ENCODE measurements around the gene CCDC136. TPM values are rescaled to one million over a fixed set of nuclear protein-coding genes. Genes with fewer than 3 reads are reported as not detected.

CCDC136 gene
- total RNA-seq, 1 donor from 2014 or later, result 44.2 TPM

- H3K36me3 Mint-ChIP-seq, result no peaks in the 10 kb centered on the region
- no peak for DNase-seq (ENCODE audit: extremely low spot score, unreplicated experiment)
- H3K4me1 Mint-ChIP-seq (ENCODE audit: unreplicated experiment), result peaks cover 15% of the 10 kb centered on the region
- no peaks in the 10 kb centered on the region for H3K27me3 Mint-ChIP-seq
- no peak overlapping the region for H3K27ac Mint-ChIP-seq
- H3K4me3 Mint-ChIP-seq, result no peak overlapping the region
- H3K9me3 Mint-ChIP-seq, result no peaks in the 10 kb centered on the region
- TF ChIP-seq CTCF (conservative IDR thresholded peaks at IDR 0.05), result no peak
These were observed 66.8 kb downstream of the CCDC136 start for GRCh38 chr7:128858380-128859231.

- Mint-ChIP-seq H3K4me1 (ENCODE audit: unreplicated experiment) (peaks cover 19% of the 10 kb centered on the region), H3K36me3 (no peaks in the 10 kb centered on the region), H3K4me3 (no peak overlapping the region), H3K9me3 (no peaks in the 10 kb centered on the region), H3K27me3 (no peaks in the 10 kb centered on the region), H3K27ac (no peak overlapping the region)
- no peak for DNase-seq (ENCODE audit: extremely low spot score, unreplicated experiment)
- no peak for TF ChIP-seq CTCF (conservative IDR thresholded peaks at IDR 0.05)
These were observed 67.7 kb downstream of the CCDC136 start for GRCh38 chr7:128859232-128860157.

- Mint-ChIP-seq H3K4me1 (ENCODE audit: unreplicated experiment) (peaks cover 28% of the 10 kb centered on the region), H3K9me3 (no peaks in the 10 kb centered on the region), H3K4me3 (peak overlapping the region; percentile 7), H3K27me3 (no peaks in the 10 kb centered on the region), H3K27ac (peak overlapping the region; percentile 7), H3K36me3 (peaks cover 4% of the 10 kb centered on the region)
- no peak for TF ChIP-seq CTCF (conservative IDR thresholded peaks at IDR 0.05)
- no peak for DNase-seq (ENCODE audit: extremely low spot score, unreplicated experiment)
These were observed 68.6 kb downstream of the CCDC136 start for GRCh38 chr7:128860158-128861073.

GRCh38 chr7:128861957-128862570 is 70.3 kb downstream of the CCDC136 start:
- Mint-ChIP-seq H3K27ac (peak overlapping the region; percentile 88), H3K36me3 (peaks cover 14% of the 10 kb centered on the region), H3K27me3 (peaks cover 5% of the 10 kb centered on the region), H3K4me1 (ENCODE audit: unreplicated experiment) (peaks cover 38% of the 10 kb centered on the region), H3K4me3 (peak overlapping the region; percentile 97), H3K9me3 (no peaks in the 10 kb centered on the region)
- DNase-seq (ENCODE audit: extremely low spot score, unreplicated experiment), result no peak
- TF ChIP-seq CTCF (conservative IDR thresholded peaks at IDR 0.05), result no peak

All from type B pancreatic cell (in vitro differentiated cells).